Adrenal gland (tissue), 5 donors: Measurements from ENCODE around the gene STK38.

Experiments
- CTCF ChIP-seq, 6 experiments: fragments of 450-650 bp in 4 of 6; fragments of 200-600 bp in 2 of 6; sonication (generic) in 1 of 6; IDR thresholded peaks; 1 replicate in 5 of 6; 2 replicates in 1 of 6; pipeline versions ENCODE4 v1.5.1 to v1.8.0; 2016 to 2021; ENCODE audit warnings: antibody characterized with exemption in 6 of 6, mild to moderate bottlenecking in 2 of 6, moderate library complexity in 1 of 6
- POLR2A ChIP-seq, 2 donors: fragments of 450-650 bp; IDR thresholded peaks; one replicate each; pipeline ENCODE4 v1.6.1; 2017; ENCODE audit warnings: antibody characterized with exemption in 2 of 2, mild to moderate bottlenecking in 2 of 2, moderate library complexity in 1 of 2
- donor health status: DM: no; HTN: no; CAD: no.

GRCh38 chr6:36460916-36461315 lies 86.4 kb downstream of the STK38 start:
- no peak for TF ChIP-seq CTCF (IDR thresholded peaks at IDR 0.05)
- no peak for TF ChIP-seq POLR2A (IDR thresholded peaks at IDR 0.05)
